Activated effector memory CD4-positive, alpha-beta T cell treated with Interleukin-2 at 50 U/mL for 16 hours (primary cell): ENCODE data around the gene KLHL13.
"Not testable (repeated sequence)": the region's sequence is repeated elsewhere in the genome, so short reads cannot be mapped to it uniquely, and the experiment has no call there.

Source experiments
- DNase-seq: peaks from one replicate; pipeline ENCODE4 v3.0.0-alpha.2; 2020

The KLHL13 gene

GRCh38 chrX:118066867-118067515, 49.6 kb downstream of the KLHL13 start:
- no peak for DNase-seq

- no peak for DNase-seq
Measured at GRCh38 chrX:118062817-118063615, 53.6 kb downstream of the KLHL13 start.

GRCh38 chrX:118062048-118062789, 54.4 kb downstream of the KLHL13 start:
- no peak for DNase-seq

- DNase-seq, result no peak
Measured at GRCh38 chrX:118058924-118059323, 57.7 kb downstream of the KLHL13 start.

- DNase-seq, result no peak
Measured at GRCh38 chrX:118056870-118057269, 59.7 kb downstream of the KLHL13 start.

GRCh38 chrX:118049713-118050112, 66.9 kb downstream of the KLHL13 start:
- DNase-seq, result no peak

- no peak for DNase-seq
Measured at GRCh38 chrX:118047446-118048186, 69.0 kb downstream of the KLHL13 start.

- no peak for DNase-seq
Measured at GRCh38 chrX:118039591-118039990, 77.0 kb downstream of the KLHL13 start.

GRCh38 chrX:118038614-118039365, 77.8 kb downstream of the KLHL13 start:
- DNase-seq, result no peak

- no peak for DNase-seq
Measured at GRCh38 chrX:118026631-118027030, 90.0 kb downstream of the KLHL13 start.

- DNase-seq, result no peak
Measured at GRCh38 chrX:118025226-118025625, 91.4 kb downstream of the KLHL13 start.

GRCh38 chrX:118024482-118024881, 92.1 kb downstream of the KLHL13 start:
- DNase-seq, result no peak

- no peak for DNase-seq
Measured at GRCh38 chrX:118022753-118023152, 93.9 kb downstream of the KLHL13 start.

- no peak for DNase-seq
Measured at GRCh38 chrX:118016422-118016821, 100.2 kb downstream of the KLHL13 start.

GRCh38 chrX:118002417-118002816, 114.2 kb downstream of the KLHL13 start:
- not testable (repeated sequence) for DNase-seq

GRCh38 chrX:118000518-118000917, 116.1 kb downstream of the KLHL13 start:
- no peak for DNase-seq

GRCh38 chrX:117998171-117998570, 118.4 kb downstream of the KLHL13 start:
- DNase-seq, result no peak

- DNase-seq, result no peak
Measured at GRCh38 chrX:117996918-117997480, 119.6 kb downstream of the KLHL13 start.

GRCh38 chrX:117996408-117996807, 120.2 kb downstream of the KLHL13 start:
- no peak for DNase-seq

- DNase-seq, result no peak
Measured at GRCh38 chrX:117995378-117995777, 121.2 kb downstream of the KLHL13 start.

- DNase-seq, result no peak
Measured at GRCh38 chrX:117992192-117992723, 124.4 kb downstream of the KLHL13 start.

GRCh38 chrX:117990438-117990837, 126.2 kb downstream of the KLHL13 start:
- no peak for DNase-seq
